HG02885 (cell line): ENCODE data around the gene ENTPD2.
"Not testable (repeated sequence)": the region's sequence is repeated elsewhere in the genome, so short reads cannot be mapped to it uniquely, and the experiment has no call there.

ENCODE experiments used
- ATAC-seq: cut with Tn5 transposase; IDR thresholded peaks from one replicate; pipeline ENCODE4 v1.9.1; 2021; ENCODE audit warnings: mild to moderate bottlenecking; ENCODE audit not compliant: unreplicated experiment, poor library complexity

ENTPD2 gene

DNA sequence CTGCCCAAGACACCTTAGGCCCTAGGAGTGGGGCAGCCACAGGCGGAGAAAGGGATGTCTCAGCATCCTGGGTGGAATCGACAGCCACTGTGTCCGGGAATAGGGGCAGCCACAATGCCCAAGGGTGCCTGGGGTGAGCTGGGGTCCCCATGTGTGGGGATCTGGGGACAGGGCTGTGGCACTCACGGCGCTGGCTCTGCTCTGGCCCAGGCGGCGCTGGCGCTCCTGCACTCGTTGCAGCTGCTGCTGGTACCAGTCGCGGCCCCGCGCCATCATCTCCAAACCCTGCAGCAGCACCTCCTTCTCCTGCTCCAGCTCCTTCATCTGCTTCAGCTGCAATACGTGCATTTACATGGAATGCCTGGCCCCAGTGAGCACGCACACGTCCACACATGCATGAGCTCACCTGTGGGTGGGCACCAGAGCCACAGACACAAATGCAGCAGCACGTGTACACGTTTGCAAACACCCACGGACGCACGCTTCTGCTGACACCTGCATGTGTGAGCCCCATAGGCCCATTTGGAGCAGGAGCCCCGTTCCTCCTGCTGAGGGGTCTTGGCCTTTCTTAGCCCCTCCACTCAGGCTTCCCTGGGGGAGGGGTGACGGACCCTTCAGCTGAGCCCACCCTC is 11.6 kb upstream of the ENTPD2 start:
- ATAC-seq = no peak

DNA sequence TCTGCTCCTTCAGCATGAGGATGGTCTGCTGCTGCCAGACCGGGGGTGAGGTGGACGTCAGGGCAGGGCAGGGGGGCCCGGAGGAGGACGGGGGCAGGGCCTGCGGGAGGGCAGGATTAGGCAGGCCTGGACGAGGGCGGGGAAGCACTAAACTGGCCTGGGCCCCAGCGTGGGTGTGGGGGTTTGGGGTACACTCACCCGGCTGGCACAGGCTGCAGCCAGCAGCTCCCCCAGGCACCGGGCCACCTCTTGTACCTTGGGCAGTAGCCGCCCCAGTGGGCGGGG is 11.0 kb upstream of the ENTPD2 start:
- no peak for ATAC-seq

DNA sequence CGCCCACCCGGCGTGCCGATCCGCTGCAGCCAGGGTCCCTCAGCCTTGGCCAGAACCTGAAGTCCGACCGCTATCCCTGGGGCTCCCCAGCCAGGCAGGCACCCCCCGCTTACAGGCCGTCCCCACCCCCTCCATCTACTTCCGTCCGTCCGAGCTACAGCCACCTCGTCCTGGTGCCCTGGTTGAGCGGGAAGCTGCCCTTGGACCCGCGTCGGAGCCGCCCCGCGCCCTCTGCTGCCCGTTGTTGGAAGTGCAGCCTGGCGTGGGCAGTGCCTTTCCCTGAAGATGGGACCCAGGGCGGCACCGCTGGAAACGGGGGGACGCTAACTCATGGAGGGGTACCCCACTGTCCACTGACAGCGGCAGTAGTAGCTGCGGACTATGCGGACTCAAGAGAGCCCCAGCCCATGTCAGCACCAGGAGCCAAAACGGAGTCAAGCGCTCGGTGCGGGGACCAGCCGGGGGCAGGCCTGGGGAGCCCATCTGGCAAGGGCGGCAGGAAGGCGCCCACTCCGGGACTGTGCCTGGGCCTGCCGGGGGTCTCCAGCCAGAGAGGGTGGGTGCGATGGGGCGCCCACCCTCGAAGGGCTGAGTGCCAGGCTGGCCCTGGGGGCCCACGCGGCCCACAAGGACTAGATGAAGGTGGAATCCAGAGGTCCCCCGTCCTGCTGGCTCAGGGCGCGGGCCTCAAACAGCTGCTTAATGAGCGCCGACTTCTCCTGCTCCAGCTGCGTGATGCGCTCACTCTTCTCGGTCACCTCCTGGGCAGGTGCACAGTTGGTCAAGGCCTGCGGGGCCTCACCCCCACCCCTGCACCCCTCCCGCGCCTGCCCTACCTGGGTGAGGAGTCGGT is 10.4 kb upstream of the ENTPD2 start:
- no peak for ATAC-seq

DNA sequence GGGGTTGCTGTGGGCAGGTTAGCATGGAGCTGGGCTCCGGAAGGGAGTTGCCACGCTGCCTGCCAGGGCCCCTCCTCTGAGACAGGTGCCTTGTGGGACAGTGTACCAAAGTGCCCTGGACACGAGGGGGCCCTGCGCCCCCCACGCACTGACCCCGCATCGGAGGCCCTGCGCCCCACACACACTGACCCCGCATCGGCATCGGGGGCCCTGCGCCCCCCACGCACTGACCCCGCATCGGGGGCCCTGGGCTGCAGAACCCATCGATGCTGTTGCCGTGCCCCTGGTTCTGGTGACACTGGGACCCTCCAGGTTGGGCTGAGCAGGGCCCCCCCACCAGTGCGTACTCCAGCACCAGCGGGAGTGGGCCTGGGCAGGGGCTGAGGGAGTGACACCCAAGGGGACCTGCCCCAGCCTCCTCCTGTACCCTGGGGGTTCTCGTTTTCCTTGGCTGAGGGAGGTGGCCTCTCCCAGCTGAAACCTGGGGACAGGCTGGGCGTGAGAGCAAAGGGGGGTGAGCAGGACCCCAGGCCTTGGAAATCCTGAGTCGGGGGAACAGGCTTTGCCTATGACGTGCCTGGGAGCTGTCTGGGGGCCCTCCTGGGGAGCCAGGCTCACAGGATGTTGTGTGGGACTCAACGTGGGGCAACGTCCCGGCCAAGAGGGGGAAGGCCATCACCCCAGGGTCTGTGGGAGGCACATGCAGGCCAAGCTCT is 9.6 kb upstream of the ENTPD2 start:
- no peak for ATAC-seq

DNA sequence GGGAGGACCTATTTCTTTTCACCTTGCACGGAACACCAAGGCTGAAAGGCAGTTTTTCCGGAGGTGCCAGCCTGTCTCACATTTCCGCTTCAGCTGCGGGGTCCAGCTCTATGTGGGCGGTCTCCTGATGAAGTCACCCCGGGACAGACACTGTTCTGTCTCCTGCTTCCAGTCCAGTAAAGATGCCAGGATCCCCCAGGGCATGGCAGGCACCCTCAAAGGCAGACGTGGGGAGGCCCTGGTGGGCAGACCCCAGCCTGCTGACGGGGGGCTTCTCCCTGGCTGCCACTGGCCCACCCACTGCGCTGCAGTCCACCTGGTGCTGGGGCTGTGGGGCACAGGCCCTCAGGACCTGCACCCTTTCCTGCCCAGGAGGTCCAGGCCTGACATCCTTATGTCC is 8.9 kb upstream of the ENTPD2 start:
- not testable (repeated sequence) for ATAC-seq

DNA sequence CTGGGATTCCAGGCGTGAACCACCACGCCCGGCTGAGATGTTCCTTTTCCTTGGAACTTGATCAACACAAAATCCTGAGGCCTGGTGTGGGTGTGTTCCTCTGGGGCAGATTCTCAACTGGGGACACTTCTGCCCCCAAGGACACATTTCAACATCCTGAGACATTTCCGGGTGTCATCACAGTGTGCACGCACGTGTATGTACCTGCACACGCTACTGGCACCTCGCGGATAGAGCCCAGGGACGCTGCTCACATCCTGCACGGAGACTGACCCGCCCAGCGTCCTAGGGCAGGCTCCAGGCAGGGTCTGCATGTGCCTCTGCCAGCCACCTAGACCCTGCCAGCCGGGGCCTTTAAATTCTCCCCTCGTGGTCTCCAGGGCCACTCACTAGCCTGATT is 8.5 kb upstream of the ENTPD2 start:
- ATAC-seq = no peak

DNA sequence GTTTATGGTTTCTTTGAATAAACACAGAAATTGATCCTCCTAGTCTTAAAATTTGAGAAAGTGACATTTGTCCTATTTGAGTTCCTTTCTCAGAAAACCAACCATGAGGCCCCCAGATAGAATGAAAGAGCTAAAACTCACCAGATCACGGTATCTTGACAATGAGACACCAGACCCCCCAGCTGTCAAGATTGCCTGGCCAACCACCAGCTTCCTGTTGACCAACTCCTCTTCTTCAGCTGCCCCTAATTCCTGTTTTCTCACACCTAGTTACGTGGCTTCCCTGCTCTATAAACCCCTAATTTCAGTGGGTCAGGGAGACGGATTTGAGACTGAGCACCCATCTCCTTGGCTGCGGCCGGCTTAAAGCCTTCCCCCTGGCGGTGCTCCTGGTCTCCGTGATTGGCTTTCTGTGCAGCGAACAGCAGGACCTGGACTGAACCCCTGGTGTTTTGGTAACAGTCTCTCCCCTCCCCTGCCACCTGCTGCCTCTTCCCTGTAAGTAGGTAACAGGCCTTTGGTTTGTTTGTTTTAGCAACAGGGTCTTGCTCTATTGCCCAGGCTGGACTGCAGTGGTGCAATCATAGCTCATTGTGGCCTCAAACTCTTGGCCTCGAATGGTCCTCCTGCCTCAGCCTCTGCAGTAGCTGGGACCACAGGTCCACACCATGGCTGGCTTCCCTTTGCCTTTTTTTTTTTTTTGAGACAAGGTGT is 4.8 kb upstream of the ENTPD2 start:
- ATAC-seq = no peak

DNA sequence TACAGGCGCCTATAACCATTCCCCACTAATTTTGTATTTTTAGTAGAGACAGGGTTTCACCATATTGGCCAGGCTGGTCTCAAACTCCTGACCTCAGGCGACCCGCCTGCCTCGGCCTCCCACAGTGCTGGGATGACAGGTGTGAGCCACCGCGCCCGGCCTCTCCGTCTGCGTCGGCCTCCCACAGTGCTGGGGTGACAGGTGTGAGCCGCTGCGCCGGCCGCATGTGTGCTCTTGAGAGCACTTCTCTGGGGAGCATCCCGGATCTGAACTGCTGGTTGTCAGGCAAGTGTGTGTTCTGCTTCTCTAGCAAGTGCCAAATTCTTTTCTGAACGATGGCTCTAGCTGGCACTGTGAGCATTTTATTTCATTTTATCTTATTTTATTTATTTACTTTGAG is 3.7 kb upstream of the ENTPD2 start:
- ATAC-seq = no peak

DNA sequence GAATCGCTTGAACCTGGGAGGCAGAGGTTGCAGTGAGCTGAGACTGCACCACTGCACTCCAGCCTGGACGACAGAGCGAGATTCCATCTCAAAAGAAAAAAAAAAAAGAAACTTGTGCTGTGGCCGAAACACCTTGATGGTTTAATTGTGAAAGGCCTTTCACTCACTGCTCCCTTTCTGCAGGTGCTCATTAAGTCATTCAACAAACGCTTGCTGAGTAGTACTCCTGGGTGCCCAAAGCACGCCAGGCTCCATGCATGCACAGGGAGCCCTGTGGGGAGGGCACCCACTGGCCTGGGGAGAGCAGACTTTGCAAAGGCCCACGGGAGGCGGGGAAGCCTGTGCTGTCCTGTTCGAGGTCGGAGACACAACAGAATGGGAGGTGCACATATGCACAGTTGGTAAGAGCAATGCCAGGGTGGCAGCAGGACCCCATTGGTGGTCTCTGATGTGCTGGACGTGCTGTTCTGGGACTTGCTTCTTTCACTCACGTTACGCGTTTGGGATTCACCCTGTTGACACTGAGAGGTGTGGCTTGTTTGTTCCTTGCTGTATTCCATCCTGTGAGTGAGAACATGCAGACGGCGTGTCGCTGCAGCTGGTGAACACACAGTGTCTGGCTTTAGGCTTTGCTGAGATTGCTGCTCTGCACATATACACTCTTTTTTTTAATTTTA is 3.0 kb upstream of the ENTPD2 start:
- no peak for ATAC-seq

DNA sequence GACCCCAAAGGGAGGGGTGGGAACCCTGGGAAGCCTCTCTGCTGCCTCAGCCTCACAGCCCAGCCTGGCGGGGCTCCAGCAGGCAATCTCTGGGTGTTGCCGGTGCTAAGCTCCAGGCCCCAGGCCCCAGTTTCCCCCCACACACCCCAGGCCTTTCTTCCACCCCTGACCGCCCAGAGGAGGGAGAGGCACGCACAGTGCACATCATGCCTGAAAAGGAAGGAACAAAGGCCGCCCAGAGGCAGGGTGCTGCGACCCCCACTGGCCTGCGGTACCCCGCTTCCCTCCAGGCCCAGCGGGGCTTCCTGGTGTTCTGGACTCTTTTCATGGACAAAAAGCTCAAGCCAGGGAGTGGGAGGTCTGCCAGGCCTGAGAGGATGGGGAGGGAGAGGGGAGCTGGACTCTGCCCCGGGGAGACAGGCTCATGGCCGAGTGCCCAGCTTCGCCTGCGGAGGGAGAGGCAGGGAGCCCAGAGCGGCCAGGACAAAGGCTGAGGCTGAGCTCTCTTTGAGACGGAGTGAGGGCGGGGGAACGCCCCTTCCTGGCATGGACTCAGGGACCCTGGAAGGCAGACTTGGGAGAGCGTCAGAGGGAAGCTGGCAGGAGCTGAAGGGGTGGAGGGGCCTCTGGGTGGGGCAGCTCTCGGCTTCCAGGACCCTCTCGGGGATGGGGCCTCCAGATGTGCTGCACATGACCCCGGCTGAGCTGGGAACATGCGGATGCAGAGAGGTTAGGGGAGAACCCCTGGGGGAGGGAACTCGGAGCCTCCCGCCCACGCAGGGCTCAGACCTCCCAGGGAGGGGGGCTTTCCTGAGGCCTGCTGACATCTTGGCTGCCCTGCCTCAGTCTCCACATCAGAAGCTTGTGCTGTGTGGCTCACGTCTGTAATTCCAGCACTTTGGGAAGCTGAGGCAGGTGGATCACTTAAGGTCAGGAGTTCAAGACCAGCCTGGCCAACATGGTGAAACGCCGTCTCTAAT is 1.8 kb upstream of the ENTPD2 start:
- no peak for ATAC-seq

DNA sequence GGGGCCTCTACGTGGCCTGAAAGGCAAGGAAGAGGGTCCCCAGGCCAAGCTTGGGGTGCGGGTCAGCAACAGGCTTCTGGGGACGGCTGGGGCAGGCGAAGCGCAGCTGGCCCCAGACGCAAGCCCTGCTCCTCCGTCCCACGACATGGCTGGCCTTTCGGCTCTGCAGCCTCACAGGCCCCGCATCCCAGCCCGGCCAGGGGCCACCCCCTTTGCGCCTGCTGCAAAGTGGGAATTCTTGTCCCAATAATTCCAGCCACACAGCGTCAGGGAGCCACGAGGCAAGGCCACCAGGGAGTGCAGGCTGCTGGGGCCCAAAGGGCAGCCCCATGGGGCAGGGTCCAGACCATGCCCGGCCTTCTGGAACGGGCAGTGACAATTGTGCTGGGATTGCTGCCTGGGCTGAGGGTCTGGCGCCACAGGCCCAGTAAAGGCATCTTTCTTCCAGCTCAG is 1.1 kb upstream of the ENTPD2 start:
- no peak for ATAC-seq

DNA sequence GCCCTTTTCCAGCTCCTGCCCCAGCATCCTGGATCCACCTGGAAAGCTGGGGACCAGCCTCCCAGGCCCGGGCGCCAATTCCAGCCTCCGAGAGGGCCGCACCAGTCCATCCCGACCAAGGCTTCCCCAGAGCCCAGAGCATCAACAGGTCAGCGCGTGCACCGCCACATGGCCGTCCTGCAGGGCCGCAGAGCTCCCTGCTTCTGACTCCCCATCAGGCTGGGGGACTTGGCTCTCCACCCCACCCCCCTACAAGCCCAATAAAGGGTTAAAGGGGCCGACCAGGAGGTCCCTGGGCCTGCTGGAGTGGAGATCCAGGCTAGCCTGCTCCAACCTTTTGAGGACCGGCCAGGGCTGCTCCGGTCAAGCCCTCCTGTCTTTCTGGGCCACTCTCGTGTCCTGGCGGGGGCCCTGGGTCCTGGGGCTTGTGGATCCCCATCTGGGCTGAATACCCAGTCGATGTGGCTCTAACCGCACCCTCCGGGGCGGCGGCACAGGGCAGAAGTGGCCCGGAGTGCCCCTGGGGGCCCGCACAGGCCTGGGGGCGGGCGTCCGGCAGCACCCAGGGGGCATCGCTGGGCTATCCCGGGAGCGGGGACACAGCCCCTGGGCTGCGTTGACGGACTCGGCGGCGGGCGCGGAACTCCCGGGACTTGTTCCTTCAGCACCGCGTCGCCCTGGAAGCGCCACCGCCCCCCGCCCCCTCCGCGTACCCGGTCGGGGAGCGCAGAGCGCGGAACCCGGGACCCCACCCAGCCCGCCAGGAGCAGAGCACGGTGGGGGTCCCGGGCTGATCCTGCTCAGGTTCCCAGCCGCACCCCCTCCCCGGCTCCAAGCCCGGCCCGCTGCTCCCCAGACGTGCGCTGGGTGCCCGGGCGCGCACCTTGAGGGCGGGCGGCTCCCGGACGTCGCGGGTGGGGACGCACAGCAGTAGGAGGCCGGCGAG is 590 bp downstream of the ENTPD2 start:
- no peak for ATAC-seq

DNA sequence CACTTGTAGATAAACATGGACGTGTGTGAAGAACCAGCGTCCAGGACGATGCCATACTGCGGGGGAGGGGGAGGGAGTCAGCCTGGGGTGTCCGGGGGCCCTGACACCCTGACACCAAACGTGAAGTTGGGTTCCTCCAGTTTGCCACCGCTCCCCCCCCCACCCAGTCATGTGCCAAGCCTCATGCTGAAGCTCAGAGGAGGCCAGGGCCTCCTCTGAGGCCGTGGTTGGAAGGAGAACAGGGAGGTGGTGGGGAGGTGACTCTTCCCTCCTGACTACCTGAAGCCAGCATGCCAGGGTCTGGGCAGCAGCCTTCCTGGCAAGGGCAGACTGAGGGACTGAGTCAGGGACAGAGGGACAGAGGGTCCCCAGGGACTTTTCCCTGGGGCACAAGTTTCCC is 1.6 kb downstream of the ENTPD2 start:
- no peak for ATAC-seq

DNA sequence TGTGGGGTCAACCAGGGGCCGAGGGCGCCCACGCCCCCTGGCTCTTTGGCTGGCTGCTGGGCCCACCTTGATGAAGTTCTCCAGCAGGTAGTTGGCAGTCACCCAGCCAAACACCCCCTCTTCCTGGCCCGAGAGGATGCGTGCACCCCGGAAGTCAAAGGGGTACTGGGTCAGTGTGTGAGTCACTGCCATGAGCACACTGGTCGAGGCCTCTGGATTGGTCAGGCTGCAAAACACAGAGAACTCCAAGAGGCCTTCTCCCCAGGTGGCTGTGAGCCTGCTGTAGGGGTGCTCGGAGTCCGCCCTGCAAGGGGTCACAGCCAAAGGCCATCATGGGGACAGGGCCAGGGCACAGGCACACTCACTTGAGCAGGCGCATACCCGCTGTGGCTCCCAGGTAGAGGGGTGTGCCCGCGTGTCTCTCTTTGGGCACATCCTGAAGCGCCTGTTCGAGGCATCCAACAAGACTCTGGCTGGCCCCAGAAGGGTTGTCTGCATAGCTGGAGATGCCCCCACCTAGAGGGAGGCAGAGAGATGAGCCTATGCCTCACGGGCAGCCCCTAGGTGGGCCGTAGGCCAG is 2.6 kb downstream of the ENTPD2 start:
- ATAC-seq = no peak

DNA sequence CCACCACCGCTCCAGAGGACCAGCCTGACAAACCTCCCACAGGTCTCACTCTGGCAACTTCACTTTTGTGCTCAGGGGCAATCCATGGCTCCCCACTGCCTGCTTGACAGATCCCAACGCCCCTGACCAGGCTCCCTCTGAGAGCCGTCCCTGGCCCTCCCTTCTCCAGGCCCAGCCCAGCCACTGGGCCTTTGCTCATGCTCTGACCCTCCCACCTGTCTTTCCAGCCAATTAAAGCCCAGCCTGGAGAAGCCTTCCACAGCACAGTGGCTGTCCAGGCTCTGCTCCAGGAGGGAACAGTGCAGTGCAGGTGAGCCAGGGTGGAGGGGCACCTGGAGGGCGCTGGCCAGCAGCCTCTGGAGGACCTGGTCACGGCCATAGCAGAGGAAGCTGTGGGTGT is 3.3 kb downstream of the ENTPD2 start:
- no peak for ATAC-seq

DNA sequence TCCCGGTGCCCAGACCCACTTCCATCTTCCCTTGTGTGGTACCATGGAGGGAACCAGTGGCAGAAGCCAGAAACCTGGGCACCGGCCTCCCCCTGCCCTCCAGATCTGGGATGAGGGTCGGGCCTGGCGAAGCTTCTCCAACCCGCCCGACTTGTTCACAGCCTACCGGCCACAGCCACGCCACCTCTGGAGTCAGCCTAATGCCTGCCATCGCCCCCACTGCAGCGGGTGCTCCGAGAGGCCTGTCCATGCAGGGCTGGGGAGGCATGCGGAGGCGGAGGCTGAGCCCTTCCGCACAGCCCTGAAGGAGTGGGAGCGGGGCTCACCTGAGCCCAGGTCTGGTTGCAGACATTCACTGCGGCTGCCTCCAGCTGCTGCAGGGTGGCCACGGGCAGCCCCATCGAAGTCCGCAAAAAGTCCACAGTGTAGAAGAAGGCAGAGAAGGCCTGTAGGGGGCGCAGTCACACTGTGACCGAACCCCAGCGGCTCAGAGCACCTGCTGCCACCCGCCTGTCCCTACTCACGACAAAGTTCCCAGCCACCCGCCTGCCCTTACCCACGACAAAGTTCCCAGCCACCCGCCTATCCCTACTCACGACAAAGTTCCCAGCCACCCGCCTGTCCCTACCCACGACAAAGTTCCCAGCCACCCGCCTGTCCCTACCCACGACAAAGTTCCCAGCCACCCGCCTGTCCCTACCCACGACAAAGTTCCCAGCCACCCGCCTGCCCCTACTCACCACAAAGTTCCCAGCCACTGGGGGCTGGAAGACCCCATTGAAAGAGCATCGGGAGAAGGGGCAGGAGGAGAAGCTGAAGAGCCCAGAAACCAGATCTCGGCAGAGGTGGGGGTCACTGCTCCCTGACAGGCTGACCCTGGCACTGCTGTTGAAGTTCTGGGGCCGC is 4.1 kb downstream of the ENTPD2 start:
- ATAC-seq = peak; percentile 40
